ENCODE measurements around the gene TMPRSS3. TPM values are rescaled to one million over a fixed set of nuclear protein-coding genes. Genes with fewer than 3 reads are reported as not detected.

The TMPRSS3 gene
- total and polyA plus RNA-seq, 2 donors (not counting 1 experiment from before 2014, with no cell fraction given) = 0.10 to 0.12 TPM

DNA sequence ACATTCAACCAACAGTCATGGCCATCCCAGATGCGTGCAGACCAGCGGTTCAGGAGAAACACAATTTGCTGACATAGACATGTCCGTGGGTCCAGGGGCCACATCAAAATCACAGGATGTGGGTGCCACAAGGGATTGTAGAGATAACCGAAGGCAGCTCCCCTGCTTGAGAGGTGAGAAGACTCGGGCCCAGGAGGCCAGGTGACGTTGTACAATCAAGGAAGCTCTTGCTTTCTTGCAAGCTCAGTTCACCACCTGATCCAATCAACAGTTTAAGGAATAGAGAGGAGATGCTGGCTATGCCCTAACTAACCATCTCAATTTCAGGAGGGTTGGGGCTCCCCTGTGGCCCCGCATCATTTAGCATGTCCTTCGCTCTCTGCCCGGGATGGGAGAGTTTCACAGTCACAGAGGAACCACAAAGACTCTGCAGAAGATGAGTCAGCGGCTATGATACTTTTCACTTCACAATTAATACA is 27.4 kb upstream of the TMPRSS3 start:
- Histone ChIP-seq H4K20me1 (ENCODE audit: control insufficient read depth, insufficient read depth, low read length, poor library complexity, severe bottlenecking) (no peaks in the 10 kb centered on the region), H2AFZ (ENCODE audit: insufficient read depth, low read depth, low read length, poor library complexity, severe bottlenecking) (no peak overlapping the region), H3K27ac (ENCODE audit: low read length in 2 of 2) (no peak overlapping the region), H3K36me3 (replicated peaks in 1 of 2; ENCODE audit: control extremely low read depth in 1 of 2, control insufficient read depth in 1 of 2, extremely low read depth in 1 of 2, insufficient read depth in 2 of 2, low read length in 1 of 2) (no peaks in the 10 kb centered on the region), H3K27me3 (replicated peaks in 1 of 4; ENCODE audit: control extremely low read depth in 1 of 4, control insufficient read depth in 3 of 4, insufficient read depth in 4 of 4, low read length in 3 of 4) (peaks cover 0 to 32% (median 10%) of the 10 kb centered on the region in 4 experiments), H3K4me2 (replicated peaks; ENCODE audit: low read depth, low read length, poor library complexity, severe bottlenecking) (no peak overlapping the region), H3K4me3 (ENCODE audit: control extremely low read depth in 1 of 5, extremely low read depth in 1 of 5, insufficient read depth in 1 of 5, low read depth in 2 of 5, low read length in 4 of 5) (no peak overlapping the region), H3K79me2 (ENCODE audit: control insufficient read depth, insufficient read depth, low read length) (no peaks in the 10 kb centered on the region), H3K9ac (ENCODE audit: low read length) (no peak overlapping the region), H3K4me1 (ENCODE audit: control insufficient read depth in 2 of 2, insufficient read depth in 2 of 2, low read length in 2 of 2) (peaks cover 18 to 28% of the 10 kb centered on the region in 2 donors), H3K9me3 (ENCODE audit: control extremely low read depth in 1 of 3, control insufficient read depth in 2 of 3, insufficient read depth in 1 of 3, low read length in 2 of 3) (peaks cover 0 to 9% (median 5%) of the 10 kb centered on the region in 3 donors)
- POLR2A ChIA-PET = no interaction called here
- Mint-ChIP-seq H3K27ac (peak overlapping the region; percentile 50), H3K4me3 (no peak overlapping the region), H3K4me1 (peaks cover 25% of the 10 kb centered on the region), H3K9me3 (ENCODE audit: insufficient read depth) (no peaks in the 10 kb centered on the region), H3K27me3 (peaks cover 39% of the 10 kb centered on the region)
- ATAC-seq (ENCODE audit: low read depth) (no peak), DNase-seq (no peak)
- intact Hi-C loops (cut with micrococcal nuclease) = no loop called here
- WGBS (ENCODE audit: insufficient coverage) = 53% methylated on average over 8 of the region's 10 CpGs
- CTCF ChIA-PET = no interaction called here
- TF ChIP-seq EZH2 (IDR thresholded peaks at IDR 0.05; ENCODE audit: borderline replicate concordance, insufficient read depth, low read depth, low read length, poor library complexity, severe bottlenecking) = no peak
- TF ChIP-seq, protein P1, sequence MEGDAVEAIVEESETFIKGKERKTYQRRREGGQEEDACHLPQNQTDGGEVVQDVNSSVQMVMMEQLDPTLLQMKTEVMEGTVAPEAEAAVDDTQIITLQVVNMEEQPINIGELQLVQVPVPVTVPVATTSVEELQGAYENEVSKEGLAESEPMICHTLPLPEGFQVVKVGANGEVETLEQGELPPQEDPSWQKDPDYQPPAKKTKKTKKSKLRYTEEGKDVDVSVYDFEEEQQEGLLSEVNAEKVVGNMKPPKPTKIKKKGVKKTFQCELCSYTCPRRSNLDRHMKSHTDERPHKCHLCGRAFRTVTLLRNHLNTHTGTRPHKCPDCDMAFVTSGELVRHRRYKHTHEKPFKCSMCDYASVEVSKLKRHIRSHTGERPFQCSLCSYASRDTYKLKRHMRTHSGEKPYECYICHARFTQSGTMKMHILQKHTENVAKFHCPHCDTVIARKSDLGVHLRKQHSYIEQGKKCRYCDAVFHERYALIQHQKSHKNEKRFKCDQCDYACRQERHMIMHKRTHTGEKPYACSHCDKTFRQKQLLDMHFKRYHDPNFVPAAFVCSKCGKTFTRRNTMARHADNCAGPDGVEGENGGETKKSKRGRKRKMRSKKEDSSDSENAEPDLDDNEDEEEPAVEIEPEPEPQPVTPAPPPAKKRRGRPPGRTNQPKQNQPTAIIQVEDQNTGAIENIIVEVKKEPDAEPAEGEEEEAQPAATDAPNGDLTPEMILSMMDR (IDR thresholded peaks at IDR 0.05) = no peak

DNA sequence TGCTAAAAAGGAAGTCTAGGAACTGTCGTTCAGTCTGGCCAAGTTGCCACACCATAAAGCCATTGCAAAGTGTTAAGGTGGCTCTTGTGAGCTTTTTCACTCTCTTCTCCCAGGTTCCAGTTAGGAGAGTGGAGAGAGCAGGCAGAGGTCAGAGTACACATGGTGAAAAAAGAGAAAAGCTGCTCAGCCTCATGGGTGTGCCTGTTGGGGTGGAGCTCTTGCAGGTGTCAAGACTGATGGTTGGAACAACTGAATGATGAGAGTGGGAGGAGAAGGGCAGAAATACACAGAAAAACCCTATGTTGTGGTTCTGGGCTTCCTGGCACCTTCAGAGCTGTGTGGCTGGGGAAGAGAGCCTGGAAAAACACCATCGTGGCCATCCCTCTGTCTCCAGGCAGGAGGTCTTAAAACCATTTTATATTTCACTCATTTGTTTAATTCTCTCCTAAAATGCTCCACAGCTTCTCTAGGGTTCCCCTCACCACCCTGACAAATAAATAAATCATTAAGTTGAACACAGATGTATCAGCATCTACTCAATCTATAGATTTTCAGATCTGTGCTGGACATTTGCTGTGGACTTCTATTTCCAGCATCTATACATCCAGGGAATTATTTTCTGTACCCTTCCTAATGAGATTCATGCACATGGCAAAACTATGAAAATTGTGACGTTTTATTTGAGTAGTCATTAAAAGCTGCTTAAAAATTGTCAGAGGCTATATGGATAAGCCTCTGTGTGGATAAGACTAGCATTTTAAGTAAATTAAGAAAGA is 25.4 kb upstream of the TMPRSS3 start:
- H3K27me3 ChIP-seq (replicated peaks in 1 of 4; ENCODE audit: control extremely low read depth in 1 of 4, control insufficient read depth in 3 of 4, insufficient read depth in 4 of 4, low read length in 3 of 4) = peaks cover 0 to 25% (median 7%) of the 10 kb centered on the region in 4 experiments
- H3K4me1 Mint-ChIP-seq = peaks cover 25% of the 10 kb centered on the region
- DNase-seq = no peak
- H3K36me3 ChIP-seq (replicated peaks in 1 of 2; ENCODE audit: control extremely low read depth in 1 of 2, control insufficient read depth in 1 of 2, extremely low read depth in 1 of 2, insufficient read depth in 2 of 2, low read length in 1 of 2) = no peaks in the 10 kb centered on the region
- WGBS (ENCODE audit: insufficient coverage) = no CpG with 5 or more reads among the region's 3 CpGs
- POLR2A ChIA-PET = no interaction called here
- CTCF ChIA-PET = no interaction called here
- peaks cover 43% of the 10 kb centered on the region for H3K27me3 Mint-ChIP-seq
- intact Hi-C loops (cut with micrococcal nuclease) = no loop called here
- no peak overlapping the region for H3K4me3 ChIP-seq (ENCODE audit: control extremely low read depth in 1 of 5, extremely low read depth in 1 of 5, insufficient read depth in 1 of 5, low read depth in 2 of 5, low read length in 4 of 5)
- no peak overlapping the region for H3K27ac Mint-ChIP-seq
- TF ChIP-seq, protein P1 (IDR thresholded peaks at IDR 0.05) = no peak
- no peak for TF ChIP-seq EZH2 (IDR thresholded peaks at IDR 0.05; ENCODE audit: borderline replicate concordance, insufficient read depth, low read depth, low read length, poor library complexity, severe bottlenecking)
- no peak overlapping the region for H3K9ac ChIP-seq (ENCODE audit: low read length)
- no peaks in the 10 kb centered on the region for H3K9me3 Mint-ChIP-seq (ENCODE audit: insufficient read depth)
- H3K4me2 ChIP-seq (replicated peaks; ENCODE audit: low read depth, low read length, poor library complexity, severe bottlenecking) = no peak overlapping the region
- no peaks in the 10 kb centered on the region for H4K20me1 ChIP-seq (ENCODE audit: control insufficient read depth, insufficient read depth, low read length, poor library complexity, severe bottlenecking)
- ATAC-seq (ENCODE audit: low read depth) = no peak
- H3K27ac ChIP-seq (ENCODE audit: low read length in 2 of 2) = no peak overlapping the region
- H3K9me3 ChIP-seq (ENCODE audit: control extremely low read depth in 1 of 3, control insufficient read depth in 2 of 3, insufficient read depth in 1 of 3, low read length in 2 of 3) = peaks cover 0 to 9% (median 5%) of the 10 kb centered on the region in 3 donors
- H2AFZ ChIP-seq (ENCODE audit: insufficient read depth, low read depth, low read length, poor library complexity, severe bottlenecking) = no peak overlapping the region
- H3K4me3 Mint-ChIP-seq = no peak overlapping the region
- peaks cover 18 to 20% of the 10 kb centered on the region in 2 donors for H3K4me1 ChIP-seq (ENCODE audit: control insufficient read depth in 2 of 2, insufficient read depth in 2 of 2, low read length in 2 of 2)
- no peaks in the 10 kb centered on the region for H3K79me2 ChIP-seq (ENCODE audit: control insufficient read depth, insufficient read depth, low read length)

Measured in B cell (primary cell).